Naive thymus-derived CD4-positive, alpha-beta T cell (primary cell): ENCODE results near the gene RXRG. TPM values are rescaled to one million over a fixed set of nuclear protein-coding genes. Genes with fewer than 3 reads are reported as not detected.

Source experiments
- ATAC-seq: fragments of 150-1000 bp; cut with Tn5 transposase; 2 replicates; pipeline ENCODE4 v1.10.0; 2021; ENCODE audit warnings: mild to moderate bottlenecking, moderate library complexity
- CTCF ChIA-PET: fragments of 350-600 bp; sonication (Branson Sonifier 250); formaldehyde crosslinking; loops from one replicate; lab custom pipeline; 2021; ENCODE audit warnings: antibody characterized with exemption; lab: Charles Lee
- POLR2A ChIA-PET: fragments of 350-600 bp; sonication (Branson Sonifier 250); formaldehyde crosslinking; loops from one replicate; lab custom pipeline; 2021; ENCODE audit warnings: antibody characterized with exemption, inconsistent platforms; lab: Charles Lee
- DNase-seq, 9 donors: peaks; one replicate each; pipeline versions ENCODE4 v3.0.0 to v3.0.0-alpha.2; 2020 to 2022; ENCODE audit warnings: mixed read lengths in 1 of 9
- H3K27ac ChIP-seq: one replicate; pipeline ENCODE4 v1.7.0; 2013; ENCODE audit warnings: mild to moderate bottlenecking, low read depth, low read length, moderate library complexity
- H3K27me3 ChIP-seq, 2 donors: one replicate each; pipeline ENCODE4 v1.7.0; 2013; ENCODE audit warnings: low read length in 2 of 2, mild to moderate bottlenecking in 2 of 2, moderate library complexity in 2 of 2; ENCODE audit not compliant: control insufficient read depth in 2 of 2, insufficient read depth in 2 of 2
- H3K36me3 ChIP-seq, 3 experiments: 1 replicate in 2 of 3; 2 replicates in 1 of 3; pipeline ENCODE4 v1.7.0; 2013; ENCODE audit warnings: low read length in 3 of 3, mild to moderate bottlenecking in 3 of 3, moderate library complexity in 1 of 3; ENCODE audit not compliant: insufficient read depth in 3 of 3, control insufficient read depth in 2 of 3
- H3K4me1 ChIP-seq, 2 donors: one replicate each; pipeline ENCODE4 v1.7.0; 2013; ENCODE audit warnings: low read length in 2 of 2, mild to moderate bottlenecking in 2 of 2, moderate library complexity in 1 of 2; ENCODE audit not compliant: control insufficient read depth in 2 of 2, insufficient read depth in 2 of 2
- H3K4me3 ChIP-seq: 2 replicates; pipeline ENCODE4 v1.7.0; 2013; ENCODE audit warnings: mild to moderate bottlenecking, low read length
- H3K9me3 ChIP-seq, 3 experiments: 1 replicate in 2 of 3; 2 replicates in 1 of 3; pipeline ENCODE4 v1.7.0; 2013; ENCODE audit warnings: low read length in 3 of 3; ENCODE audit not compliant: control insufficient read depth in 2 of 3
- H3K27ac Mint-ChIP-seq, 9 donors: one replicate each; pipeline ENCODE4 v1.8.0; 2020 to 2022; ENCODE audit warnings: mixed read lengths in 9 of 9, mild to moderate bottlenecking in 8 of 9, moderate library complexity in 5 of 9, inconsistent platforms in 2 of 9
- H3K27me3 Mint-ChIP-seq, 5 donors: one replicate each; pipeline ENCODE4 v1.8.0; 2021 to 2022; ENCODE audit warnings: mixed read lengths in 5 of 5, mild to moderate bottlenecking in 1 of 5
- H3K36me3 Mint-ChIP-seq, 5 donors: one replicate each; pipeline ENCODE4 v1.8.0; 2020 to 2022; ENCODE audit warnings: mixed read lengths in 5 of 5, mild to moderate bottlenecking in 3 of 5, inconsistent platforms in 1 of 5
- H3K4me1 Mint-ChIP-seq, 7 donors: one replicate each; pipeline ENCODE4 v1.8.0; 2020 to 2022; ENCODE audit warnings: mixed read lengths in 7 of 7, mild to moderate bottlenecking in 3 of 7, inconsistent platforms in 1 of 7
- H3K4me3 Mint-ChIP-seq, 10 donors: one replicate each; pipeline ENCODE4 v1.8.0; 2020 to 2022; ENCODE audit warnings: mild to moderate bottlenecking in 10 of 10, mixed read lengths in 10 of 10, moderate library complexity in 6 of 10, inconsistent platforms in 2 of 10
- H3K9me3 Mint-ChIP-seq, 11 donors: one replicate each; pipeline ENCODE4 v1.8.0; 2020 to 2022; ENCODE audit warnings: mixed read lengths in 11 of 11, mild to moderate bottlenecking in 4 of 11, inconsistent platforms in 1 of 11, moderate library complexity in 1 of 11
- intact Hi-C, 2 donors: fragments of 100-400 bp; cut with micrococcal nuclease; formaldehyde crosslinking; loops; one replicate each; pipeline ENCODE4 v1.15.1; 2023
- polyA plus RNA-seq, 2 donors: library from polyadenylated mRNA; unstranded; fragments of 300-500 nt; fragmentation: Illumina TruSeq; gene quantifications; one replicate each; pipeline ENCODE4 v1.2.3, GENCODE V29; 2021
- total RNA-seq, 6 experiments: library from RNA in 5 of 6; stranded (reverse) in 5 of 6; gene quantifications; 1 replicate in 5 of 6; 2 replicates in 1 of 6; pipeline ENCODE4 v1.2.3 and lab custom pipeline; 2021 to 2026

The RXRG gene
- total and polyA plus RNA-seq, 7 experiments from 2014 or later: not detected

DNA sequence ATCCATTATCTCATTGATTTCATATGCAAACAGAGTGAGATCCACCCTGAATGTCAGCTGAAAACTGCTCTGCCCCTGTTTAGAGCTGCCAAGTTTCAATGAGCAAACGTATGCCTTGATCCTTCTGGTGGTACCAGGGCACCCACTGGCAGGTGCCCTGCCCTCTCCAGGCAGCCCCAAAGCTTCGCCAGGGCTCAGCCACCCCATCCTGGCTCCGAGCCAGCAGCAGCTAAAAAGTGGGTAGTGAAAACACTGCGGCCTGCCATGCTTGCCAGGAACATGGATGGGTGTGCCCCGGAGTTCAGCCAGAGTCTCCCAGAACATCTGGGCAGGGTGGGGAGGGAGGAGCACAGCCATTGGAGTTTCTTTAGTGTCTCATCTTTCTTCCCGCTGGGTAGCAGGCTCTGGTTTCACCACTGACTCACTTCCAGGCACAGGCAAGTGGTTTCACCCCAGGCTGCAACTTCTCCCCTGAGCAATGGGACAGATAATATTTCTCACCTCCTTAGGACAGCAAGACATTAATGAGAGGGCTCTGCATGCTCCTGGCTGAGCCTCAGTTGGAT lies 80.3 kb downstream of the RXRG start:
- Histone ChIP-seq H3K27ac (no peak overlapping the region), H3K36me3 (no peaks in the 10 kb centered on the region), H3K4me3 (no peak overlapping the region), H3K9me3 (no peaks in the 10 kb centered on the region), H3K4me1 (no peaks in the 10 kb centered on the region), H3K27me3 (no peaks in the 10 kb centered on the region)
- H3K9me3 Mint-ChIP-seq: peaks cover 0 to 2% (median 0%) of the 10 kb centered on the region in 11 donors
- no peaks in the 10 kb centered on the region for H3K36me3 Mint-ChIP-seq
- ChIA-PET CTCF (interaction anchor here (0.7 kb wide), 1 partner anchor 12 kb away, joined by 3 read pairs; no protein-coding TSS in a partner anchor), POLR2A (no interaction called here)
- ATAC-seq (no peak), DNase-seq (no peak)
- intact Hi-C loops: loop anchor here (5.0 to 10.0 kb wide), 3 partner anchors 107 to 1952 kb away; no protein-coding TSS in a partner anchor
- no peak overlapping the region for H3K27ac Mint-ChIP-seq
- H3K27me3 Mint-ChIP-seq: peaks cover 59 to 74% (median 69%) of the 10 kb centered on the region in 5 donors
- H3K4me3 Mint-ChIP-seq: no peak overlapping the region
- H3K4me1 Mint-ChIP-seq: peaks cover 0 to 6% (median 0%) of the 10 kb centered on the region in 7 donors

GRCh38 chr1:165356876-165357275 lies 88.0 kb downstream of the RXRG start:
- Mint-ChIP-seq H3K4me3 (peak overlapping the region in 3 of 10 donors; percentile 4 to 23 (median 12)), H3K9me3 (peaks cover 0 to 2% (median 0%) of the 10 kb centered on the region in 11 donors), H3K4me1 (peaks cover 0 to 22% (median 11%) of the 10 kb centered on the region in 7 donors), H3K27ac (no peak overlapping the region), H3K27me3 (peaks cover 71 to 91% (median 74%) of the 10 kb centered on the region in 5 donors), H3K36me3 (no peaks in the 10 kb centered on the region)
- Histone ChIP-seq H3K27ac (no peak overlapping the region), H3K27me3 (peaks cover 0 to 4% of the 10 kb centered on the region in 2 donors), H3K4me3 (no peak overlapping the region), H3K4me1 (no peaks in the 10 kb centered on the region), H3K36me3 (no peaks in the 10 kb centered on the region), H3K9me3 (no peaks in the 10 kb centered on the region)
- DNase-seq (no peak), ATAC-seq (no peak)
- intact Hi-C loops: no loop called here
- ChIA-PET CTCF (no interaction called here), POLR2A (no interaction called here)

GRCh38 chr1:165355977-165356811 lies 88.7 kb downstream of the RXRG start, which contains the start of gene LMX1A:
Gene LMX1A (minus strand): TSS chr1:165356715. CDS start chr1:165355559, 1,156 bp downstream.
- intact Hi-C loops: no loop called here

DNA sequence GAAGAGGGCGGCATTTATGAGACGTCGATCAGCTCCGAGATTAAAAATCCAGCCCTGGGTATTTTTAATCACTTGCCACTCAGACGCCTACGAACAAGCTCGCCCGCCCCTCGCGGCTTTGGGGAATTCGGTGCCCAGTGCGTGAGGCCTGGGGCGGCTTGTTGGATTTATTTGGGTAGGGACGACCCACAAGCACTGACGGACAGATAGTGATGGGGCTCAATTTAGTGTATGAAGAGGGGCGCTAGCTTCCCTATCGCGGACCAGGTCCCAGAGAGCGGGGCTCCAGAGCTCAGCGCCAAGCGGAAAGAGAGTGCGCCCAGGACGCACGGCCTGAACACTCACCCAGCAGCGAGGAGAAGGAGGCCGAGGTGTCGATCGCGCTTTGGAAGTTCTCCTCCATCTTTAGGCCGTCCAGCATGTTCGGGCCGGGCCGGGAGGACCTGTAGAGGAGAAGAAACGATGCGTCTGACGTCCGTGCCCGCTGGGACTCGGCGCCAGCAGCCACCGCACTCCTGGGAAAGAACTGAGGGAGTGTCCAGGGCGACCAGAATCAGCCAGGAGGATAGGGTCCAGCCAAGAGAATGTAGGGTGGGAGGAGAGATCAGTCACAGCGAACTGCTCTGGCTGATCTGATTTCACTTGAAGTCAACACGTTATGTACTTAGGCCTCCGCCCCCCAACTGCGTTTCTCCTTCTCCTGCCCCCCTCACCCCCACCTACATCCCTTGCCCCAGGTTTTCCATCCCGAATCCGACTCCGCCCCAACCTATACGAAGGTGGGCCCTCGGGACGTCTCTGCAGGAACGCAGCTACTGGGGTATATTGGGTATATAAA lies 89.6 kb downstream of the RXRG start:
- Mint-ChIP-seq H3K9me3 (peaks cover 0 to 2% (median 0%) of the 10 kb centered on the region in 11 donors), H3K4me1 (peaks cover 0 to 25% (median 11%) of the 10 kb centered on the region in 7 donors), H3K27me3 (peaks cover 72 to 91% (median 78%) of the 10 kb centered on the region in 5 donors), H3K27ac (peak overlapping the region in 1 of 9 donors; percentile 43), H3K36me3 (no peaks in the 10 kb centered on the region), H3K4me3 (peak overlapping the region in 3 of 10 donors; percentile 15 to 37 (median 31))
- intact Hi-C loops: no loop called here
- CTCF ChIA-PET: interaction anchor here (1.3 kb wide), 1 partner anchor 12 kb away, joined by 6 read pairs; no protein-coding TSS in a partner anchor
- DNase-seq (no peak), ATAC-seq (no peak)
- H3K4me3 ChIP-seq: no peak overlapping the region
- H3K27ac ChIP-seq: no peak overlapping the region
- H3K36me3 ChIP-seq: no peaks in the 10 kb centered on the region
- H3K4me1 ChIP-seq: no peaks in the 10 kb centered on the region
- POLR2A ChIA-PET: no interaction called here
- H3K9me3 ChIP-seq: no peaks in the 10 kb centered on the region
- peaks cover 0 to 4% of the 10 kb centered on the region in 2 donors for H3K27me3 ChIP-seq

More at GRCh38 chr1:165355977-165356811, 88.7 kb downstream of the RXRG start, which contains the start of gene LMX1A:
- no peak for ATAC-seq
- Histone ChIP-seq H3K27ac (no peak within 1 kb of the TSS), H3K27me3 (peaks cover 0 to 4% of the 10 kb centered on the region in 2 donors), H3K9me3 (no peaks in the 10 kb centered on the region), H3K4me1 (no peaks in the 10 kb centered on the region), H3K36me3 (no peaks in the 10 kb centered on the region), H3K4me3 (no peak within 1 kb of the TSS)
- Mint-ChIP-seq H3K4me1 (peaks cover 0 to 25% (median 11%) of the 10 kb centered on the region in 7 donors), H3K4me3 (peak within 1 kb of the TSS in 5 of 10 donors; percentile 4 to 31 (median 15)), H3K27ac (no peak within 1 kb of the TSS), H3K27me3 (peaks cover 72 to 92% (median 77%) of the 10 kb centered on the region in 5 donors), H3K36me3 (no peaks in the 10 kb centered on the region), H3K9me3 (peaks cover 0 to 2% (median 0%) of the 10 kb centered on the region in 11 donors)
- POLR2A ChIA-PET: no interaction called here
- CTCF ChIA-PET: no interaction called here
- DNase-seq: no peak

DNA sequence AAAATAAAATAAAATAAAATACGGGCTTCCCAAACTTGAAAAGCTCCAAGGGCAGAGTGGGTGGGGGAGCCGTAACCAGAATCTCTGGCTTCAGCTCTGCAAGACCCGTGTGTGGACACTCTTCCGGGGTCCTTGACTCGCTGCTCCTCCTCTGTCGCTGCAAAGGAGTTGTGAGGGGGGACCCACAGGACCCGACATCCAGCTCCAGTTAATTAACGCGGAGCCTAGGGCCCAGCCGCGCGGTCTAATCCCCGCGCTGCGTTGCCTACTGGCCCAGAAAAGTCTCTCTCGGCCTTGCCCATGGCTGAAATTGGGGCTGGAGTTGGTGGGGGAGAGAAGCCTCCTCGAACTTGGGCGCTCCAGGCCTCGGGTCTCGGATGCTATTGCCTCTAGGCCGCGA lies 90.2 kb downstream of the RXRG start:
- Mint-ChIP-seq H3K9me3 (peaks cover 0 to 2% (median 0%) of the 10 kb centered on the region in 11 donors), H3K36me3 (no peaks in the 10 kb centered on the region), H3K4me3 (peak overlapping the region in 2 of 10 donors; percentile 37 to 48), H3K27ac (peak overlapping the region in 1 of 9 donors; percentile 43), H3K27me3 (peaks cover 72 to 91% (median 78%) of the 10 kb centered on the region in 5 donors), H3K4me1 (peaks cover 0 to 25% (median 11%) of the 10 kb centered on the region in 7 donors)
- intact Hi-C loops: no loop called here
- H3K4me3 ChIP-seq: no peak overlapping the region
- DNase-seq (no peak), ATAC-seq (no peak)
- H3K36me3 ChIP-seq: no peaks in the 10 kb centered on the region
- H3K9me3 ChIP-seq: no peaks in the 10 kb centered on the region
- H3K4me1 ChIP-seq: no peaks in the 10 kb centered on the region
- no peak overlapping the region for H3K27ac ChIP-seq
- H3K27me3 ChIP-seq: peaks cover 0 to 4% of the 10 kb centered on the region in 2 donors
- ChIA-PET POLR2A (no interaction called here), CTCF (interaction anchor here (1.3 kb wide), 1 partner anchor 12 kb away, joined by 6 read pairs; no protein-coding TSS in a partner anchor)
